Measurements from ENCODE around the gene PPP1R15B. TPM values are rescaled to one million over a fixed set of nuclear protein-coding genes. Genes with fewer than 3 reads are reported as not detected.
A peak's percentile ranks its signal among the peaks of the same experiment; 100 is the strongest.

PPP1R15B gene
- total RNA-seq, 1 experiment from 2014 or later: 45.9 TPM

DNA sequence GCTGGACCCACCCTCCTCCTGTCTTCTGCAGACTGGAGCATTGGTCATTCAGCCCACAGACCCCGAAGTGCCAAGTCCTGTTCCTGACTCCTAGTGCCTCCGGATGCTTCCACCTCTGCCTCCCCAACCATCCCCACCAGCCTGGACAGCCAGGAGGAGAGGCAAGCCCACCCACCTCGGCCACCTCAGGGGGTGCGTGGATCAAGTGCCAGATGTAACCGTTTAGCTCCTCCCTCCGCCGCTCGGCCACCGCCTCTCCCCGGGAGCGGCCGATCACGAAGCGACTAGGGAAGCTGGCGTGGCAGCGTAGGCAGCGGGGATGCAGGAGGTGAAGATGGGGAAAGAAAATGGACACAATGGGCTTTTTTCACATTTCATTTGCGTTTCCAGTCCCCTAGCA, 18.1 kb upstream of the PPP1R15B start:
- H3K4me3 Mint-ChIP-seq: no peak overlapping the region

More for the DNA sequence above, 18.1 kb upstream of the PPP1R15B start:
- H2AFZ ChIP-seq (ENCODE audit: low read length): no peak overlapping the region
- H4K5ac ChIP-seq (ENCODE audit: insufficient read length, low read depth, low read length): no peak overlapping the region
- no peak overlapping the region for H3K27ac ChIP-seq (ENCODE audit: insufficient read length, low read depth, low read length)
- no peak overlapping the region for H3K14ac ChIP-seq (ENCODE audit: insufficient read depth, low read length)
- H3K18ac ChIP-seq (ENCODE audit: insufficient read length, low read depth, low read length): no peak overlapping the region
- no CpG with 5 or more reads among the region's 18 CpGs for WGBS (ENCODE audit: extremely low coverage, insufficient read length, low lambda C conversion rate)
- no peak overlapping the region for H3K56ac ChIP-seq (ENCODE audit: insufficient read length, low read depth, low read length)
- H3K4me2 ChIP-seq (ENCODE audit: insufficient read depth, insufficient read length, low read length): no peak overlapping the region
- no peak for DNase-seq
- no peaks in the 10 kb centered on the region for H4K20me1 ChIP-seq (ENCODE audit: control insufficient read depth, insufficient read depth, insufficient read length)
- H2BK20ac ChIP-seq (ENCODE audit: low read depth, low read length, poor library complexity, severe bottlenecking): no peak overlapping the region
- no peak for TF ChIP-seq CTCF (conservative IDR thresholded peaks at IDR 0.05)
- no peak overlapping the region for H2BK120ac ChIP-seq (ENCODE audit: low read depth, low read length, poor library complexity, severe bottlenecking)
- H3K23ac ChIP-seq (ENCODE audit: insufficient read length, low read depth, low read length): no peak overlapping the region
- H3T11ph ChIP-seq (ENCODE audit: low read length): no peak overlapping the region
- H3K79me2 ChIP-seq (ENCODE audit: insufficient read depth, low read length): no peaks in the 10 kb centered on the region
- H3K9me3 Mint-ChIP-seq: no peaks in the 10 kb centered on the region
- no peak overlapping the region for H2BK15ac ChIP-seq (ENCODE audit: low read depth, low read length)
- no peaks in the 10 kb centered on the region for H3K23me2 ChIP-seq (ENCODE audit: insufficient read length, low read depth, low read length, poor library complexity, severe bottlenecking)
- H3K9ac ChIP-seq (ENCODE audit: extremely low read depth, insufficient read length, low read length): no peak overlapping the region
- no peak overlapping the region for H2BK12ac ChIP-seq (ENCODE audit: insufficient read length, low read depth, low read length)
- H4K8ac ChIP-seq (replicated peaks; ENCODE audit: insufficient read length, low read depth, low read length): no peak overlapping the region
- no peaks in the 10 kb centered on the region for H3K79me1 ChIP-seq (ENCODE audit: insufficient read depth, low read depth, low read length, poor library complexity, severe bottlenecking)
- H3K27me3 Mint-ChIP-seq (ENCODE audit: low read depth): no peaks in the 10 kb centered on the region
- no peak overlapping the region for H2AK5ac ChIP-seq (ENCODE audit: insufficient read length, low read length)
- H4K91ac ChIP-seq (ENCODE audit: insufficient read length, low read depth, low read length): no peak overlapping the region
- peaks cover 0 to 3% of the 10 kb centered on the region in 2 experiments; a peak in 2 of 4 replicates for H3K4me1 Mint-ChIP-seq
- H3K27ac Mint-ChIP-seq: peak overlapping the region in 1 of 3 experiments; percentile 25; a peak in 1 of 7 replicates
- H3K4me1 ChIP-seq (ENCODE audit: insufficient read depth, low read length): no peaks in the 10 kb centered on the region
- H3K4ac ChIP-seq (ENCODE audit: low read depth, low read length): no peak overlapping the region
- no peaks in the 10 kb centered on the region for H3K27me3 ChIP-seq (ENCODE audit: insufficient read depth, low read length)
- peaks cover 12 to 30% (median 28%) of the 10 kb centered on the region in 3 experiments; a peak in 6 of 7 replicates for H3K36me3 Mint-ChIP-seq (ENCODE audit: insufficient read depth in 1 of 3, low read depth in 3 of 3)
- no peak overlapping the region for H2BK5ac ChIP-seq (ENCODE audit: insufficient read length, low read length)
- H3K9me3 ChIP-seq (ENCODE audit: control insufficient read depth, low read depth, low read length): no peaks in the 10 kb centered on the region
